Choroid plexus epithelial cell (primary cell): Measurements from ENCODE around the gene FSTL1.
A peak's percentile ranks its signal among the peaks of the same experiment; 100 is the strongest.

Experiments
- DNase-seq: peaks from one replicate; pipeline ENCODE4 v3.0.0-alpha.2; 2010; ENCODE audit warnings: low read depth
- H3K4me3 ChIP-seq: 2 replicates; pipeline ENCODE4 v1.5.1; 2011; ENCODE audit warnings: low read depth, mild to moderate bottlenecking, control low read depth, low read length, moderate library complexity
- CTCF ChIP-seq: conservative IDR thresholded peaks from 2 replicates; pipeline ENCODE4 v1.5.1; 2011; ENCODE audit warnings: low read depth, mild to moderate bottlenecking, control low read depth, inconsistent platforms, low read length, moderate library complexity

FSTL1 gene

GRCh38 chr3:120344349-120344748 is 106.4 kb downstream of the FSTL1 start:
- peak; percentile 23 for DNase-seq
- H3K4me3 ChIP-seq: no peak overlapping the region
- no peak for TF ChIP-seq CTCF
